Osteocyte (in vitro differentiated cells): Measurements from ENCODE around the gene SORD. TPM values are rescaled to one million over a fixed set of nuclear protein-coding genes. Genes with fewer than 3 reads are reported as not detected.
"Not testable (repeated sequence)": the region's sequence is repeated elsewhere in the genome, so short reads cannot be mapped to it uniquely, and the experiment has no call there.

Experiments
- DNase-seq: peaks from one replicate; pipeline ENCODE4 v3.0.0; 2021; ENCODE audit warnings: mixed read lengths; ENCODE audit not compliant: unreplicated experiment; ENCODE audit errors: extremely low spot score
- H3K27ac Mint-ChIP-seq: one replicate; pipeline ENCODE4 v1.8.0; 2021; ENCODE audit warnings: mild to moderate bottlenecking, mixed read lengths; ENCODE audit not compliant: unreplicated experiment
- H3K27me3 Mint-ChIP-seq: one replicate; pipeline ENCODE4 v1.8.0; 2021; ENCODE audit warnings: mixed read lengths; ENCODE audit not compliant: unreplicated experiment
- H3K36me3 Mint-ChIP-seq: one replicate; pipeline ENCODE4 v1.8.0; 2021; ENCODE audit warnings: mixed read lengths; ENCODE audit not compliant: unreplicated experiment
- H3K4me1 Mint-ChIP-seq: one replicate; pipeline ENCODE4 v1.8.0; 2021; ENCODE audit warnings: mixed read lengths; ENCODE audit not compliant: unreplicated experiment
- H3K4me3 Mint-ChIP-seq: one replicate; pipeline ENCODE4 v1.8.0; 2021; ENCODE audit warnings: mild to moderate bottlenecking, moderate library complexity, mixed read lengths; ENCODE audit not compliant: unreplicated experiment
- H3K9me3 Mint-ChIP-seq: one replicate; pipeline ENCODE4 v1.8.0; 2021; ENCODE audit warnings: mixed read lengths; ENCODE audit not compliant: unreplicated experiment
- total RNA-seq: library from RNA; stranded (reverse); gene quantifications from 2 replicates; pipeline ENCODE4 v1.2.1, GENCODE V29; 2021
- TF ChIP-seq, protein P1 (sequence below): fragments of 200-600 bp; sonication (generic); IDR thresholded peaks from 2 replicates; pipeline ENCODE4 v1.5.0; 2021; ENCODE audit warnings: antibody characterized with exemption, mild to moderate bottlenecking, moderate library complexity

Gene SORD
- total RNA-seq, 1 donor from 2014 or later = 9.8 TPM

- DNase-seq = no peak
- no peak overlapping the region for H3K27ac Mint-ChIP-seq
- H3K4me1 Mint-ChIP-seq = peaks cover 10% of the 10 kb centered on the region
- H3K9me3 Mint-ChIP-seq = no peaks in the 10 kb centered on the region
- H3K36me3 Mint-ChIP-seq = no peaks in the 10 kb centered on the region
- no peak overlapping the region for H3K4me3 Mint-ChIP-seq
- H3K27me3 Mint-ChIP-seq = no peaks in the 10 kb centered on the region
- TF ChIP-seq, protein P1, sequence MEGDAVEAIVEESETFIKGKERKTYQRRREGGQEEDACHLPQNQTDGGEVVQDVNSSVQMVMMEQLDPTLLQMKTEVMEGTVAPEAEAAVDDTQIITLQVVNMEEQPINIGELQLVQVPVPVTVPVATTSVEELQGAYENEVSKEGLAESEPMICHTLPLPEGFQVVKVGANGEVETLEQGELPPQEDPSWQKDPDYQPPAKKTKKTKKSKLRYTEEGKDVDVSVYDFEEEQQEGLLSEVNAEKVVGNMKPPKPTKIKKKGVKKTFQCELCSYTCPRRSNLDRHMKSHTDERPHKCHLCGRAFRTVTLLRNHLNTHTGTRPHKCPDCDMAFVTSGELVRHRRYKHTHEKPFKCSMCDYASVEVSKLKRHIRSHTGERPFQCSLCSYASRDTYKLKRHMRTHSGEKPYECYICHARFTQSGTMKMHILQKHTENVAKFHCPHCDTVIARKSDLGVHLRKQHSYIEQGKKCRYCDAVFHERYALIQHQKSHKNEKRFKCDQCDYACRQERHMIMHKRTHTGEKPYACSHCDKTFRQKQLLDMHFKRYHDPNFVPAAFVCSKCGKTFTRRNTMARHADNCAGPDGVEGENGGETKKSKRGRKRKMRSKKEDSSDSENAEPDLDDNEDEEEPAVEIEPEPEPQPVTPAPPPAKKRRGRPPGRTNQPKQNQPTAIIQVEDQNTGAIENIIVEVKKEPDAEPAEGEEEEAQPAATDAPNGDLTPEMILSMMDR = no peak
These were observed 14.9 kb downstream of the SORD start for GRCh38 chr15:45037936-45038335.

- not testable (repeated sequence) for H3K27me3 Mint-ChIP-seq, H3K9me3 Mint-ChIP-seq, H3K4me1 Mint-ChIP-seq, H3K27ac Mint-ChIP-seq, H3K4me3 Mint-ChIP-seq, DNase-seq, H3K36me3 Mint-ChIP-seq
These were observed 17.4 kb downstream of the SORD start for GRCh38 chr15:45040396-45040795.

DNA sequence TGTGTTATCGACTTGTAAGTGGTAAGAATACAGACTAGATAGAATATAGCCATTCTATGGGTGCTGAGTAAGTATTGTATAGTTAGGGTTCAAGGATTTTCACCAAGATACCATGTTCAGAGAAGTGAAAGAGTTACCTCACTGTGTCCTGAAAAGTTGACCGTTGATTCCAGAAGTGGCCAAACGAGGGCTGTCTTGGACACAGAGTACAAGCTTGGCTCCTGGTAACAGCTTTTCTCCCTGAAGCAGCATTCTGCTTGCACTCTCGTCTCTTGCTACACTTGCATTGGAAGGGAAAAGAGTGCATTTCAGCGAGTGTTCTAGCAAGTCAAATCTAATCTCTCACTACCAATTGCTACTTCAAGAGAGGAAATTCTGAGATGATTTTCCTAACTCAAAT is 18.5 kb downstream of the SORD start:
- H3K27me3 Mint-ChIP-seq, H3K4me3 Mint-ChIP-seq, H3K4me1 Mint-ChIP-seq, H3K9me3 Mint-ChIP-seq, H3K27ac Mint-ChIP-seq, H3K36me3 Mint-ChIP-seq, DNase-seq: not testable (repeated sequence)

DNA sequence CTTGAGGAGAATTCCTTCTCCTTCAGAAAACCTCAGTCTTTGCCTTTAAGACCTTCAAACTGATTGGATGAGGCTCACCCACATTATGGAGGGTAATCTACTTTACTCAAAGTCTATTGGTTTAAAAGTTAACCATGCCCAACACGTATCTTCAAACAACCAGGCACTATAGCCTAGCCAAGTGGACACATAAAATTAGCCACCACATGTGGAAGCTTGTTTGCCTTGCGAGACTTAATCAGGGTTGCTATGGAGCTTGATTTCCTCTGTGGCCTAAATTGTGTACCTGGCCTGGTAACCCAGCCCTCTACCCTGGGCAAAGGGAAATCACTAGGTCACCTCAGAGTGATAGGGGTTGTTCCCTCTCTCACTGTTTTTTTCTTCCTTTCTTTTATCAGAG is 19.9 kb downstream of the SORD start:
- not testable (repeated sequence) for H3K36me3 Mint-ChIP-seq, DNase-seq, H3K27ac Mint-ChIP-seq, H3K4me1 Mint-ChIP-seq, H3K9me3 Mint-ChIP-seq, H3K4me3 Mint-ChIP-seq, H3K27me3 Mint-ChIP-seq

- not testable (repeated sequence) for H3K27me3 Mint-ChIP-seq, H3K27ac Mint-ChIP-seq, H3K4me1 Mint-ChIP-seq, H3K4me3 Mint-ChIP-seq, DNase-seq, H3K9me3 Mint-ChIP-seq, H3K36me3 Mint-ChIP-seq
These were observed 21.3 kb downstream of the SORD start for GRCh38 chr15:45044270-45044669.

DNA sequence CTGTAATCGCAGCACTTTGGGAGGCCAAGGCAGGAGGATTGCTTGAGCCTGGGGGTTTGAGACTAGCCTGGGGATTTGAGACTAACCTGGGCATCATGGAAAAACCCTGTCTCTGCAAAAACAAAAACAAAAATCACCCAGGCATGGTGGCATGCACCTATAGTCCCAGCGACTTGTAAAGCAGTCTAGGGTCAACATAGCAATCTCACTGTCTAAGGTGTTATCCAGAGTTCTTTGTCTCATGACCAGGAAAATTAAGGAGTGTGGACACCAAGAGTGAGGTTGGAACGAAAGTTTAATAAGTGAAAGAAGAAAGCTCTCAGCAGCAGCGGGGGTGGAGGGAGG is 25.4 kb downstream of the SORD start:
- not testable (repeated sequence) for H3K36me3 Mint-ChIP-seq, H3K9me3 Mint-ChIP-seq, H3K4me1 Mint-ChIP-seq, H3K4me3 Mint-ChIP-seq, H3K27ac Mint-ChIP-seq, DNase-seq, H3K27me3 Mint-ChIP-seq

DNA sequence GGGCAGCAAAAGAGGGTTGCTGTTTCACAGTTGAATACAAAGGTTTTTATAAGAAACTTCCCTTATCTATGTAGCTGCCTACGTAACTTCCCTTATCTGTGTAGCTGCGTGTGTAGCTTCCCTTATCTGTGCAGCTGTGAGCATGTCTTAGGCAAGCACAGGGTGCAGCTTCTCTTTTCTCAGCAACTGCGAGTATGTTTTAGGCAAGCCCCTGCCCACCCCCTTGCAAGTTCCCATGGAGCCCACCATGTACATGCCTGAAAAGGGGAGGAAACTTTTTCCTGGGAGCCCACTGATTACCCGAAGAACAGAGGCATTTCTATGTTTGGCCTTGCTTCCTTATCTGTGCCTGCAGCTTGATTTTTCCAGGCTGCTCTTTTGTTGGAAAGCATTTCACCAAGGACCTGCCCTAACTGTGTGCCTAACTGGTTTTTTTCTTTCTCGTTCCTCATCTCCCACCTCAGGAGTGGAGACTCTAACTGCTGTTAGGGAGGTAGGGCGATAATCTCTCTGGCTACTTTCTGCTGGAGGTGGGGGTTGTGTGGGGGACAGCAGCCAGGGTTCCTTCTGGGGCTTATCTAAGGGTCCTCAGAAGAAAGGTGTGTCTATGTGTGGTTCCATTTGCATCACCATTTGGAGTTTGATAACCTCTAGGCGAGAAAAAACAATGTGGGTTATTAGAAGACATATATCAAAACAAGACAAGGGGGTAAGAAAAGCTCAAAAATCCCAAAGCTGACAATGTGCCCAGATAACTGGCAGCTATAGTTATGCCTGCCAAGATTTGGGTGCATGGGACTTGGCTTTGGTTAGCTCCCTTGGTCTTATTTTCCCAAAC is 26.0 kb downstream of the SORD start:
- Mint-ChIP-seq H3K4me3 (no peak overlapping the region), H3K36me3 (peaks cover 3% of the 10 kb centered on the region), H3K27ac (no peak overlapping the region), H3K9me3 (peaks cover 3% of the 10 kb centered on the region), H3K4me1 (no peaks in the 10 kb centered on the region), H3K27me3 (no peaks in the 10 kb centered on the region)
- TF ChIP-seq, protein P1 = no peak
- DNase-seq = no peak
